Testis (tissue), 3 donors: Measurements from ENCODE around the gene SENP7. TPM values are rescaled to one million over a fixed set of nuclear protein-coding genes. Genes with fewer than 3 reads are reported as not detected.

Source experiments
- DNase-seq: peaks from one replicate; pipeline ENCODE4 v3.0.0-alpha.2; 2019
- H3K27ac ChIP-seq, 2 donors: fragments of 200-600 bp; sonication (generic); one replicate each; pipeline ENCODE4 v1.5.1; 2019
- H3K27me3 ChIP-seq: fragments of 200-600 bp; sonication (generic); one replicate; pipeline ENCODE4 v1.5.1; 2019
- H3K36me3 ChIP-seq: fragments of 200-600 bp; sonication (generic); one replicate; pipeline ENCODE4 v1.5.1; 2017; ENCODE audit warnings: low read depth; ENCODE audit errors: missing control alignments
- H3K4me1 ChIP-seq: fragments of 200-600 bp; sonication (generic); one replicate; pipeline ENCODE4 v1.5.1; 2019
- H3K4me3 ChIP-seq, 2 donors: fragments of 200-600 bp; sonication (generic); one replicate each; pipeline ENCODE4 v1.5.1; 2017 to 2019
- H3K9me3 ChIP-seq: fragments of 200-600 bp; sonication (generic); one replicate; pipeline ENCODE4 v1.5.1; 2017
- CTCF ChIP-seq, 3 experiments: fragments of 450-650 bp in 2 of 3; fragments of 200-600 bp in 1 of 3; sonication (generic) in 1 of 3; IDR thresholded peaks; one replicate each; pipeline ENCODE4 v1.5.1; 2016 to 2019; ENCODE audit warnings: antibody characterized with exemption in 3 of 3, mild to moderate bottlenecking in 2 of 3, moderate library complexity in 1 of 3
- POLR2A ChIP-seq: fragments of 450-650 bp; IDR thresholded peaks from one replicate; pipeline ENCODE4 v1.6.1; 2017; ENCODE audit warnings: antibody characterized with exemption, mild to moderate bottlenecking, moderate library complexity
- WGBS, 2 donors: methylation state at CpG; one replicate each; pipeline ENCODE4 v1.1.5; 2018; 5-methylcytosine and 5-hydroxymethylcytosine counted together
- intact Hi-C: fragments of 100-400 bp; cut with DNase I; formaldehyde crosslinking; loops from one replicate; pipeline ENCODE4 v1.15.1; 2023; ENCODE audit warnings: low total_unique reads
- polyA plus RNA-seq: library from polyadenylated mRNA; stranded (reverse); fragments of 350-450 nt; fragmentation: Illumina TruSeq; extraction: RNeasy Lipid Tissue Mini Kit (QIAGEN cat#74804); gene quantifications from one replicate; pipeline ENCODE4 v1.2.3, GENCODE V29; 2014; ENCODE audit warnings: low read depth, low replicate concordance; ENCODE audit not compliant: insufficient read depth
- total RNA-seq, 2 donors: library from RNA; depleted of rRNA; stranded (reverse); fragments of >200 nt; gene quantifications; one replicate each; pipeline ENCODE4 v1.2.3, GENCODE V29; 2016

Gene SENP7
- total and polyA plus RNA-seq, 3 donors from 2014 or later = 12.6 to 25.7 (median 23.9) TPM

GRCh38 chr3:101531473-101532086 lies 18.6 kb upstream of the SENP7 start:
- Histone ChIP-seq H3K4me3 (no peak overlapping the region), H3K27ac (no peak overlapping the region), H3K4me1 (no peaks in the 10 kb centered on the region), H3K9me3 (no peaks in the 10 kb centered on the region), H3K27me3 (no peaks in the 10 kb centered on the region), H3K36me3 (no peaks in the 10 kb centered on the region)
- 25 to 41% methylated on average over 2 of the region's 2 CpGs for WGBS, 2 donors
- no peak for DNase-seq
- intact Hi-C loops = no loop called here
- no peak for TF ChIP-seq POLR2A
- TF ChIP-seq CTCF (IDR thresholded peaks at IDR 0.05) = no peak

- no peak overlapping the region for H3K27ac ChIP-seq
- H3K27me3 ChIP-seq = no peaks in the 10 kb centered on the region
- no peaks in the 10 kb centered on the region for H3K9me3 ChIP-seq
- DNase-seq = no peak
- intact Hi-C loops = no loop called here
- H3K4me3 ChIP-seq = no peak overlapping the region
- WGBS, 2 donors = 45 to 54% methylated on average over 2 of the region's 2 CpGs
- no peak for TF ChIP-seq CTCF (IDR thresholded peaks at IDR 0.05)
- TF ChIP-seq POLR2A = no peak
- no peaks in the 10 kb centered on the region for H3K36me3 ChIP-seq
- no peaks in the 10 kb centered on the region for H3K4me1 ChIP-seq
Measured at GRCh38 chr3:101530686-101531047, 17.7 kb upstream of the SENP7 start.

GRCh38 chr3:101529816-101530685 lies 17.0 kb upstream of the SENP7 start:
- WGBS, 2 donors = 71 to 79% methylated on average over 4 of the region's 4 CpGs
- no peak for DNase-seq
- no peaks in the 10 kb centered on the region for H3K27me3 ChIP-seq
- no peaks in the 10 kb centered on the region for H3K36me3 ChIP-seq
- no peak overlapping the region for H3K27ac ChIP-seq
- no peaks in the 10 kb centered on the region for H3K9me3 ChIP-seq
- intact Hi-C loops = no loop called here
- TF ChIP-seq CTCF (IDR thresholded peaks at IDR 0.05) = no peak
- no peak for TF ChIP-seq POLR2A
- no peaks in the 10 kb centered on the region for H3K4me1 ChIP-seq
- no peak overlapping the region for H3K4me3 ChIP-seq

GRCh38 chr3:101527906-101528305 lies 14.9 kb upstream of the SENP7 start:
- DNase-seq = no peak
- WGBS, 2 donors = 45 to 57% methylated on average over 1 of the region's 1 CpG
- no peaks in the 10 kb centered on the region for H3K4me1 ChIP-seq
- H3K27ac ChIP-seq = no peak overlapping the region
- H3K4me3 ChIP-seq = no peak overlapping the region
- intact Hi-C loops = no loop called here
- no peaks in the 10 kb centered on the region for H3K9me3 ChIP-seq
- TF ChIP-seq POLR2A (no peak), CTCF (IDR thresholded peaks at IDR 0.05) (no peak)
- H3K27me3 ChIP-seq = no peaks in the 10 kb centered on the region
- H3K36me3 ChIP-seq = no peaks in the 10 kb centered on the region
